ENCODE data around the gene FEZF2.

Gene FEZF2

GRCh38 chr3:62373215-62373614 lies at the start of gene FEZF2:
TSS of gene FEZF2 (minus strand) at chr3:62373550. CDS start at chr3:62372868, 682 bp downstream.
- DNase-seq (ENCODE audit: low read depth in 2 of 2): no peak

- no peak for DNase-seq (ENCODE audit: low read depth in 2 of 2)
Observed at GRCh38 chr3:62421207-62421606, 47.9 kb upstream of the FEZF2 start.

GRCh38 chr3:62416144-62416543 lies 42.8 kb upstream of the FEZF2 start:
- no peak for DNase-seq (ENCODE audit: low read depth in 2 of 2)

GRCh38 chr3:62415312-62415801 lies 42.0 kb upstream of the FEZF2 start:
- no peak for DNase-seq (ENCODE audit: low read depth in 2 of 2)

DNA sequence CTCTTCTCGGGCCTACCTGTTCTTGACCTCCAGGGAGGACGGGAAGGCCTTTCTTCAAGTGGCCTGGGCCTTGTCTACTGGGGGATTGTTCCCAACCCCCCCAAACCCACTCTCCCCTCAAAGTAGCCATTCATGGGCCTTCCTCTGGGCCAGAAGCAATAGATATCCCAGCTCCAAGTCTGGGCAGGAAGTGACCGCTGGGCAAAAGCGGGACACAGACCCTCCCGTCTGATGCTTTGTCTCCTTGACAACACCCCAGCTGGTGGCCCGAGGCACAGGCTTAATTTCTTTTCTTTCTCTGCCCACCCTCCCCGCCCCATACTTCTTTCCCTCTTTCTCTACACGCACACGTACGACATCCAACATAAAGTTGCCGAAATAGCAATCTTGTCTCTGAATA lies 41.4 kb upstream of the FEZF2 start:
- no peak for DNase-seq (ENCODE audit: low read depth in 2 of 2)

DNA sequence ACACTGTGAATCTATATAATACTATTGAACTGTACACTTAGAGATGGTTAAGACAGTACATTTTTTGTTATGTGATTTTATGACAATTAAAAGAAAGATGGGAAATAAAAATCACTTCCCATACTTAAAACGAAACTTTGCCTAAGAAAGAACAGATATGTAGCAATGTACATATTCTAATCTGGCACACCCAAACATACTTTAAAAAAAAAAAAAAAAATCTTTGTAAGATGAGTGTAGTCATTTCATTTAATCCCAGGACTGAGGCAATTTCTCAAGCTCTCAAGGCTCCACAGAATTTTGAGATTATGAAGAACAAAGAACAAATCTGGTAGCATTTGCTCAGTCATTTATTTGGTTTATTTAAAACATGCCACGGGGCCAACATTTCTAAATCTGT lies 40.3 kb upstream of the FEZF2 start:
- DNase-seq (ENCODE audit: low read depth in 2 of 2): no peak

GRCh38 chr3:62406945-62407344 lies 33.6 kb upstream of the FEZF2 start:
- DNase-seq (ENCODE audit: low read depth in 2 of 2): no peak

DNA sequence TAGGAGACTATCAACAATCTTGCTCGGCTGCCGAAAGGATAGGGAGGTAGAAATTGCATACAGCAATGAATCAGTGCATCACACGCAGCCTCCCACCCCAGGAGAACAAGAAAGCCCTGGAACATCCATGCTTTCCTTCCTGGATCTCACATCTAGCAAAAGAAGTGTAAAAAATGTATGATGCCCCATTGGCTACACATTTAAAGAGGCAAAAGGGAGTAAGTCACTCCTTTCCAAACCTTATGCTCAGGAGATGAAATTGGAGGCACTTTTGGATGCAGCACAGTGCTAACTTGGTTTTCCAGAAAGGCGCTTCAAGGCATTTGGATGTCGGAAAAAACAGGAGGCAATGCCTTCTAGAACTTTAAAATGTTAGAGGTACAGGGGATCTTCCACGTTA lies 32.2 kb upstream of the FEZF2 start:
- DNase-seq (ENCODE audit: low read depth in 2 of 2): no peak

DNA sequence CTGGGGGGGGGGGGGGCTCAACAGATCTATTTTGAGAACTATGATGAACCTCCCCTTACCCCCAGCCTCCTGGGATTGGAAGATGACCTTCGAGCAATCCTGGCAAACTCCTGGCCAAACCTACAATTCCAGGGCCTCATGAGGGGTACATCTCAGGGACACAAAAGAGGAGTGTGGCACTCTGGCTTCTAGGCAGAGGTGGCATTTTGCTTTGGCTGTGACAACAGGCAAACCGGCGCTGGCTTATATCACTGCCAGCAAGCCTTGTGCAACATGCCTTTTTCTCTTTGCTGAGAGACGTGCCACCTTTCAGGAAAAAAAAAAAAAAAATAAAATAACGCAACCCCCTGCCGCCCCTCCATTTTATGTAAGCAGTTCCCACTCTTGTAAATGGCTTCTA lies 31.8 kb upstream of the FEZF2 start:
- DNase-seq (ENCODE audit: low read depth in 2 of 2): no peak

DNA sequence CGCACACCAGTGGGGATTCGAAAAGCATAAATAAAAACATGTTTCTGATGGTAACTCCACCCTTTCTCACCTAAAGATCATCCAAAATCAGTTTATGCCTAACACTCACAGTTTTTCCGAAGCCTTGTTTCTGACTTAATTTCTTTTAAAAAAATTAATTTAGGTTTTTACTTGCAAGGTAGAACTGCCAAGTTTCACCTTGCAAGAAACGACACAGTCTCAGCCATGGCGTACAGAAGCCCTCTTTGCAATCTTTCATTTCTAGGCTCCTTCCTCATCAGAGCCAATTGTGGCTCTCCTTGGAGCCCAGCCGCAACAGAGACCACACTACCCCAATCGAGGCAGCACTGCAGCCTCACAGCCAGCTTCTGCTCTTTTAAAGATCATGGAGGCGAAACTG lies 31.0 kb upstream of the FEZF2 start:
- no peak for DNase-seq (ENCODE audit: low read depth in 2 of 2)

DNA sequence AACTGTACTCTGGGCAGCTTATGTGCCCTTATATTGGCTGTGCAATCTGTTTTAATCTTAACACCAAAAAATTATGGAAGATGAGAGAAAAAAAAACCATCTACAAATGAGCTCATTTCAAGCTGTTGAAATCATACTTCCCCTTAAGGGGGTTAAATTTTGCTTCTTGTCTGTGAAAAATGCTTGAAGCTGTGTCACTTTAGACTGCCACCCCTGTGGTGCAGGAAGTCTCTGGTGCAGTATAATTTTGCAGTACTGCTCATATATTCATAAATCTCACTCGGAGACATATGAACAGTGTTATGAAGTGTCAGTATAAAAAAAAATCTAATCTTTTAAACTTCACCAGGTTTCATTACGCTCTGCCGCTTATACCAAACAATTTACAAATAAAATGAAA lies 30.4 kb upstream of the FEZF2 start:
- DNase-seq (ENCODE audit: low read depth in 2 of 2): no peak

GRCh38 chr3:62392626-62393292 lies 19.4 kb upstream of the FEZF2 start:
- no peak for DNase-seq (ENCODE audit: low read depth in 2 of 2)

DNA sequence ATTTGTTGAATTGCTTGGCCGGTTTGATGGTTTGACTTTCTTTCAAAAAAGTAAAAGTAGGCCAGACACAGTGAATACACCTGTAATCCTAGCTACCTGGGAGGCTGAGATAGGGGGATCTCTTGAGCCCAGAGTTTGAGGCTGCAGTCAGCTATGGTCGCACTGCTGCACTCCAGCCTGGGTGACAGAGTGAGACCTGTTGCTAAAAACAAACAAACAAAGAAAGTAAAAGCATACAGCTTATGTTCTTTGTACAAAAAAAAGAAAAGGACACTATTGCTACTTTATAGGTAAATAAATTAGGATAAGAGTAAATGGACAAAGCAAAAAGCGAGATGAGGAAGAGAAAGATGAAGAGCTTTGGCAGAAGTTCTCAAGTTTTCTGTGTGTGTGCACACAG lies 13.9 kb upstream of the FEZF2 start:
- DNase-seq (ENCODE audit: low read depth in 2 of 2): no peak

DNA sequence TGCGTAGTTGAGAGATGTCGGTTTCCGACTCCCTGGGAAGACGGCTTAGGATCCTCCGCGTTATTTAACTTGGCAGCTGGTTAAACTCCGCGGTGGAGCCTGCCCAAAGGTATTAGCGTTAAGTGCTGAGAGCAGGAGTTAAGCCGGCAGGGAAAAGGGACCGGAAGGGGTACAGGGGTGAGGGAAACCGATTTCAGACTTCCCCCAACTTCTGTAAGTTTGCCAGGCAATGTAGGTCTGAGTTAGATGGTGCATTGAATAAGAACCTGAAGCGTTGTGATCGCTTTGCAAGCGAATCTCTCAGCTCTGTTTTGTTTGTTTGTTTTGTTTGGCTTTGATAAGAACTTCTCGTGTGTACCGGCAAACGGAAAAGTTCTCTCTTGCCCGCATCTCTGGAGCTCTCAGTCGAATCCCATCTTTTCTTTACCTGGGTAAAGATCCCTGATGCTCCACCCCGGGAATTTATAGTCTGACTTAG lies 6.0 kb upstream of the FEZF2 start:
- DNase-seq (ENCODE audit: low read depth in 2 of 2): no peak

DNA sequence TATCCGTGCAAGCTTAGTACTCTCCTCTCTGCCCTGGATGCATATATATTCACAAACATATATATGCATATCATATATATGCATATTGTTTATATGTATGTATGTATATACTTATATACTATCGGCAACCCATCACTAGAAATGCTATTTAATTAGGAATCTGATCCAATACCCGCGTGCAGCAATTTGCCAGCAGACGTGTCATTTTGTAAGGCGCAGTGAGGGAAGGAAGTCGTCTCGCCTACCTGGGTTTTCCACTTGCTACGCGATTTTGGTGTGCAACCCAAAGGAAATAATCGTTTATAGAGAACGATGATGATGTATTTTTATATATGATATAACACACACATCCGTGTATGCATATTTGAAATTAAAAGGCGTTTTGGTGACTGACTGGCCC lies 5.6 kb upstream of the FEZF2 start:
- no peak for DNase-seq (ENCODE audit: low read depth in 2 of 2)

DNA sequence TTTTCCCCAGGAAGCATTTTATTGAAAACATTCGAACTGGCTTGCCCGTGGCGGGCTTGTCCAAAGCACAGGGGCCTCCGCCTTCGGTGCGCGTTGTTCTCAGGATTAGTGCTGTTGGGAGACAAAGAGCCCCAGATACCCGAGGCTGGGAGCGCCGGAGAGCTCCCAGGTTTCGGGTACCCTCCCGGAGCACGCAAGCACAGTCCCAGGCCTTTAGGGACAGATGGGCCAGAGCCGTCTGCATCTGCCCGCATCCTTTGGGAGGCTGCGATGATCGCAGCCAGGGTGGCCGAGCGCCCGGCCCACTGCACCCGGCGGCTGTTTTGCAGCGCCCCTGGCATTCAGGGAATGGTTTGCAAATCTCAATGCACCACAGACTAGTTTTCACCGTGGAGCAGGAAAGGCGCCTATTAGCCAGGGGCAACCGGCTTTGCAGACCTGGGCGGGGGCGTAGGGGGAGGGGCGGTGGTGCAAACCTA lies 5.0 kb upstream of the FEZF2 start:
- DNase-seq (ENCODE audit: low read depth in 2 of 2): no peak

- no peak for DNase-seq (ENCODE audit: low read depth in 2 of 2)
Observed at GRCh38 chr3:62376906-62377877, 3.8 kb upstream of the FEZF2 start.

GRCh38 chr3:62376454-62376720 lies 3.0 kb upstream of the FEZF2 start:
- DNase-seq (ENCODE audit: low read depth in 2 of 2): no peak

DNA sequence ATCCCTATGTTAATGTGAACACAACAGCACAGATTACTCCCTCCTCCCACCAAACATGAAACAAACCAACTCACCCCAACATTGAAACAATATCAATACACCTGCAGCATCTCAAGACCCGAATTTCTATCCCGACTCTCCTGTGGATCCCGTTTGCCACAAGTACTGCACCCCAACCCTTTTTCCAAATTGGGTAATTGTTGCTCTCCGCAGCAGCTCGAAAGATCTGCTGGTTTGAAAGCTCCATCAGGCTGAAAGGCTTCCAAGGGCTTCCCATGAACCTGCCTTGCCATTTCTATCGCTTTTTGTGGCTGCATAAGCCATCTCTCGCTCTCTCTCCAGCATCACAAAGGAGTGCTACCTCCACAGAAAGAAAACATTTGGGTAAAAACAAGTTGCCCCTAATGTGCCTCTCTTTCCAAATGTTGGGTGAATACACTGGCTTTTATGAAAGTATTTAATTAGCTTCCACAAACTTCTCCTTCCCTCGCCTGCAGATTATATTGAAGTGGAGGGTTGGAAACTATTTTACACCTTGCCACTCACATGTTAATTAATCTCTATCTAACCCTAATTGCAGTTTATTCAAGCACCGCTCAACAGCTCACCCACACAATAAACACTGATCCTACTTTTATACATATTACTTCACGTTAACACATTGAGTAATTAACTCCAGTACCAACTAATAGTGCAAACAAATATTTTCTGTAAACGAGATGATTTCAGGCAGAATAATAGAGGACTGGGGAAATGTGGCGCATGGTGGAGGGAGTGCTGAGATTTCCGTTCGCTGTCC lies 2.5 kb upstream of the FEZF2 start:
- DNase-seq (ENCODE audit: low read depth in 2 of 2): no peak

- no peak for DNase-seq (ENCODE audit: low read depth in 2 of 2)
Observed at GRCh38 chr3:62374341-62375218, 1.2 kb upstream of the FEZF2 start.

- no peak for DNase-seq (ENCODE audit: low read depth in 2 of 2)
Observed at GRCh38 chr3:62373714-62374333, 474 bp upstream of the FEZF2 start.
